Small intestine (tissue), 7 donors: ENCODE results near the gene SOD3. TPM values are rescaled to one million over a fixed set of nuclear protein-coding genes. Genes with fewer than 3 reads are reported as not detected.

Experiments used
- DNase-seq, 2 donors: peaks; one replicate each; pipeline versions ENCODE4 v3.0.0 to v3.0.0-alpha.2; 2013
- FAIRE-seq: peaks from 2 replicates; lab custom pipeline; 2012; peaks lifted over from hg19 to GRCh38; lab: Jason Lieb, UNC
- H3K27ac ChIP-seq, 3 donors: one replicate each; pipeline ENCODE4 v1.5.1; 2013; ENCODE audit warnings: low read length in 2 of 3, mild to moderate bottlenecking in 2 of 3, control low read depth in 1 of 3, inconsistent platforms in 1 of 3, low read depth in 1 of 3, moderate library complexity in 1 of 3
- H3K27me3 ChIP-seq, 3 donors: one replicate each; pipeline ENCODE4 v1.6.1; 2013; ENCODE audit warnings: low read length in 3 of 3, inconsistent platforms in 1 of 3; ENCODE audit not compliant: control insufficient read depth in 3 of 3, insufficient read depth in 3 of 3
- H3K36me3 ChIP-seq, 3 donors: one replicate each; pipeline ENCODE4 v1.6.1; 2013; ENCODE audit warnings: low read length in 3 of 3, inconsistent platforms in 1 of 3, low read depth in 1 of 3, mild to moderate bottlenecking in 1 of 3, moderate library complexity in 1 of 3; ENCODE audit not compliant: control insufficient read depth in 3 of 3, insufficient read depth in 2 of 3
- H3K4me1 ChIP-seq, 3 donors: one replicate each; pipeline ENCODE4 v1.6.1; 2013; ENCODE audit warnings: low read length in 2 of 3, inconsistent platforms in 1 of 3, low read depth in 1 of 3, mild to moderate bottlenecking in 1 of 3, moderate library complexity in 1 of 3; ENCODE audit not compliant: control insufficient read depth in 3 of 3, insufficient read depth in 2 of 3
- H3K4me3 ChIP-seq, 3 donors: one replicate each; pipeline ENCODE4 v1.5.1; 2013; ENCODE audit warnings: low read length in 3 of 3, control low read depth in 1 of 3, inconsistent platforms in 1 of 3, low read depth in 1 of 3, mild to moderate bottlenecking in 1 of 3, moderate library complexity in 1 of 3
- H3K9me3 ChIP-seq, 2 donors: one replicate each; pipeline ENCODE4 v1.6.1; 2013; ENCODE audit warnings: low read depth in 1 of 2, low read length in 1 of 2; ENCODE audit not compliant: control insufficient read depth in 2 of 2, insufficient read depth in 1 of 2
- WGBS, 3 donors: extraction: QIAGEN DNeasy Blood & Tissue Kit; methylation state at CpG; one replicate each; pipeline ENCODE4 v1.1.7; 2013; 5-methylcytosine and 5-hydroxymethylcytosine counted together
- polyA plus RNA-seq, 4 donors: library from polyadenylated mRNA; stranded (reverse) in 3 of 4; unstranded in 1 of 4; fragments of 200-250 nt in 3 of 4; fragments of 120-200 nt in 1 of 4; gene quantifications; one replicate each; pipeline versions ENCODE4 v1.2.1 to v1.2.3, GENCODE V29; 2013
- donor health status: healthy with polysubstance abuse.
- donor health status: control.
- donor health status: control.
- donor health status: Bipolar disorder and iron deficiency.
- donor health status: healthy.

The SOD3 gene
- polyA plus RNA-seq, 4 donors: 0.90 to 15.6 (median 1.6) TPM; not detected in 1

DNA sequence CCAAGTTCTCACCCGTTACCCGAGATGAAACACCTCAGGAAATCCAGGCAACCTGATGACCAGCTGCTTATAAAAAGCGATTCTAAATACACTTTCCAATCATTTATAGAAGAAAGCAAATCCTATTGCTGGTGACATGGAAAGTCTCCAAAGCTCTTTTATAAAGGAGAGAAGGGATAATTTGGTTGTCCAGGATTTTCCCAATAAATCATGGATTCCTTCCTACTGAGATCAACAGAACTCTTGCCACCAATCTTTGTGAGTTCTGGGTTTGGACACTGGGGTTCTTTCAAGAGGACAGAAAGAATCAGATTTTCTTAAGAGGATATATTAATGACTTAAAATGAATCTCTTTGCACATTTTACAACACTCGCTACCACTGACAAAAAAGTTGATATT, 24.7 kb upstream of the SOD3 start:
- peaks cover 0 to 3% (median 0%) of the 10 kb centered on the region in 3 donors for H3K27me3 ChIP-seq
- no peaks in the 10 kb centered on the region for H3K9me3 ChIP-seq
- H3K4me3 ChIP-seq: no peak overlapping the region
- peaks cover 0 to 4% (median 0%) of the 10 kb centered on the region in 3 donors for H3K4me1 ChIP-seq
- no peaks in the 10 kb centered on the region for H3K36me3 ChIP-seq
- H3K27ac ChIP-seq: no peak overlapping the region
- 77 to 91% (median 90%) methylated on average over 4 of the region's 4 CpGs for WGBS, 3 donors
- no peak for DNase-seq
- no peak for FAIRE-seq

GRCh38 chr4:24771241-24771640, 24.1 kb upstream of the SOD3 start:
- FAIRE-seq: no peak
- no peak overlapping the region for H3K4me3 ChIP-seq
- H3K27me3 ChIP-seq: peaks cover 0 to 3% (median 0%) of the 10 kb centered on the region in 3 donors
- no peak for DNase-seq
- no peaks in the 10 kb centered on the region for H3K9me3 ChIP-seq
- H3K27ac ChIP-seq: no peak overlapping the region
- H3K4me1 ChIP-seq: peaks cover 0 to 4% (median 0%) of the 10 kb centered on the region in 3 donors
- no peaks in the 10 kb centered on the region for H3K36me3 ChIP-seq
- 66 to 69% (median 69%) methylated on average over 4 of the region's 4 CpGs for WGBS, 3 donors

- no peak overlapping the region for H3K4me3 ChIP-seq
- H3K27me3 ChIP-seq: peaks cover 0 to 3% (median 0%) of the 10 kb centered on the region in 3 donors
- no peaks in the 10 kb centered on the region for H3K9me3 ChIP-seq
- no peak overlapping the region for H3K27ac ChIP-seq
- no peaks in the 10 kb centered on the region for H3K36me3 ChIP-seq
- no peak for DNase-seq
- peaks cover 0 to 4% (median 0%) of the 10 kb centered on the region in 3 donors for H3K4me1 ChIP-seq
- 79 to 87% (median 80%) methylated on average over 5 of the region's 5 CpGs for WGBS, 3 donors
- no peak for FAIRE-seq
Measured at GRCh38 chr4:24772061-24772705, 23.2 kb upstream of the SOD3 start.

DNA sequence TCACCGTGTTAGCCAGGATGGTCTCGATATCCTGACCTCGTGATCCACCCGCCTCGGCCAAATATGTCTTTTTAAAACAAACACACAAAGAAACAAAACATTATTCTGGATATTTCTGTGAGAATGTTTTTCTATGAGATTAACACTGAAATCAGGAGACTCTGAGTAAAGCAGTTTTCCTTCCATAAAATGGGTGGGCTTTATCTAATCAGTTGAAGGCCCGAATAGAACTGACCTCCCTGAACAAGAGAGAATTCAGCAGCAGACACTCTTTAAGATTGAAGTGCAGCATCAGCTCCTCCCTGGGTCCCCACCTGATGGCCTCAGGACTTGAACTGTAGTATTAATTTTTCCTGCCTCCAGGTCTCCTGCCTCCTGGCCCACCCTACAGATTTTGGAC, 22.4 kb upstream of the SOD3 start:
- Histone ChIP-seq H3K27me3 (peaks cover 0 to 3% (median 0%) of the 10 kb centered on the region in 3 donors), H3K36me3 (no peaks in the 10 kb centered on the region), H3K27ac (no peak overlapping the region), H3K4me1 (peaks cover 0 to 4% (median 0%) of the 10 kb centered on the region in 3 donors), H3K9me3 (no peaks in the 10 kb centered on the region), H3K4me3 (no peak overlapping the region)
- 95 to 97% (median 95%) methylated on average over 6 of the region's 6 CpGs for WGBS, 3 donors
- DNase-seq (no peak), FAIRE-seq (no peak)

GRCh38 chr4:24774452-24774851, 20.9 kb upstream of the SOD3 start:
- no peak for FAIRE-seq
- no peak for DNase-seq
- WGBS, 3 donors: 24 to 34% (median 32%) methylated on average over 2 of the region's 2 CpGs
- Histone ChIP-seq H3K4me1 (peaks cover 0 to 4% (median 0%) of the 10 kb centered on the region in 3 donors), H3K36me3 (no peaks in the 10 kb centered on the region), H3K27me3 (peaks cover 0 to 3% (median 0%) of the 10 kb centered on the region in 3 donors), H3K27ac (no peak overlapping the region), H3K9me3 (no peaks in the 10 kb centered on the region), H3K4me3 (no peak overlapping the region)

DNA sequence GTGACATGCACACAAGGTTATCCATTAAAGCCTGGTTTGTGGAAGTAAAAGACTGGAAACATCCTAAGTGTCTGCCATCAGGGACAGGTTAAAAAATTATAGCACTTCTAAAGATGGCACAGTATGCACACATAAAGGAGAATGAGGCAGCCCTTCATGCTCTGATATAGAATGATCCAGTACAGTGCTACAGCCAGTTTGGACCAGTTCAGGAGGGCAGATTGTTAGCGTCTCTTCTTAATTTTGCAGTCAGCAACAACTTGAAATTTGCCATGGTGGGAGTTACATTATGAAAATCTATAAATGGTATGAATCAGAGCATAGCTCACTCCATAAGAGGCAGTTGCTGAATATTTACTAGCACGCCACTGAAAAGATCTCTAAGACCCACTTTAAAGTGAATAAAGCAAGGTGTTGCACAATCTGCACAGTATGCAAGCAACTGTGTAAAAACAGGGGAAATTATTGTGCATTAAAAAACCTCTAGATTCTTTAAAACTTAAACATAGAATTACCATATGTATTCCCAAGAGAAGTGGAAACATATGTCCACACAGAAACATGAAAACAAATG, 20.3 kb upstream of the SOD3 start:
- 71 to 87% (median 80%) methylated on average over 2 of the region's 2 CpGs for WGBS, 3 donors
- DNase-seq: no peak
- Histone ChIP-seq H3K36me3 (no peaks in the 10 kb centered on the region), H3K4me1 (peaks cover 0 to 4% (median 0%) of the 10 kb centered on the region in 3 donors), H3K27ac (no peak overlapping the region), H3K4me3 (no peak overlapping the region), H3K9me3 (no peaks in the 10 kb centered on the region), H3K27me3 (peaks cover 0 to 3% (median 0%) of the 10 kb centered on the region in 3 donors)
- no peak for FAIRE-seq

DNA sequence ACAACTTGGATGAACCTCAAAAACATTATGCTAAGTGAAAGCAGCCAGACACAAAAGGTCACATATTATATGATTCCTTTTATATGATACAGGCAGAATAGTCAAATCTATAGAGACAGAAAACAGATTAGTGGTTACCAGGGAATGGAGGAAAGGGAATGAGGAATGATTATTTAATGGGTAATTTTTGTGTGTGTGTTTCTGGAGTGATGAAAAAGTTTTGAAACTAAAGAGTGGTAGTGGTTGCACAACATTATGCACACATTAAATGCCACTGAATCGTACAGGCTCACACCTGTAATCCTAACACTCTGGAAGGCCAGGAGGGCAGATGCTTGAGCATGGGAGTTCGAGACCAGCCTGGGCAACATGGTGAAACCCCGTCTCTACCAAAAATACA, 19.6 kb upstream of the SOD3 start:
- WGBS, 3 donors: 81 to 91% (median 82%) methylated on average over 3 of the region's 3 CpGs
- FAIRE-seq: no peak
- Histone ChIP-seq H3K27me3 (peaks cover 0 to 3% (median 0%) of the 10 kb centered on the region in 3 donors), H3K9me3 (no peaks in the 10 kb centered on the region), H3K27ac (no peak overlapping the region), H3K4me3 (no peak overlapping the region), H3K4me1 (no peaks in the 10 kb centered on the region), H3K36me3 (no peaks in the 10 kb centered on the region)
- DNase-seq: no peak

DNA sequence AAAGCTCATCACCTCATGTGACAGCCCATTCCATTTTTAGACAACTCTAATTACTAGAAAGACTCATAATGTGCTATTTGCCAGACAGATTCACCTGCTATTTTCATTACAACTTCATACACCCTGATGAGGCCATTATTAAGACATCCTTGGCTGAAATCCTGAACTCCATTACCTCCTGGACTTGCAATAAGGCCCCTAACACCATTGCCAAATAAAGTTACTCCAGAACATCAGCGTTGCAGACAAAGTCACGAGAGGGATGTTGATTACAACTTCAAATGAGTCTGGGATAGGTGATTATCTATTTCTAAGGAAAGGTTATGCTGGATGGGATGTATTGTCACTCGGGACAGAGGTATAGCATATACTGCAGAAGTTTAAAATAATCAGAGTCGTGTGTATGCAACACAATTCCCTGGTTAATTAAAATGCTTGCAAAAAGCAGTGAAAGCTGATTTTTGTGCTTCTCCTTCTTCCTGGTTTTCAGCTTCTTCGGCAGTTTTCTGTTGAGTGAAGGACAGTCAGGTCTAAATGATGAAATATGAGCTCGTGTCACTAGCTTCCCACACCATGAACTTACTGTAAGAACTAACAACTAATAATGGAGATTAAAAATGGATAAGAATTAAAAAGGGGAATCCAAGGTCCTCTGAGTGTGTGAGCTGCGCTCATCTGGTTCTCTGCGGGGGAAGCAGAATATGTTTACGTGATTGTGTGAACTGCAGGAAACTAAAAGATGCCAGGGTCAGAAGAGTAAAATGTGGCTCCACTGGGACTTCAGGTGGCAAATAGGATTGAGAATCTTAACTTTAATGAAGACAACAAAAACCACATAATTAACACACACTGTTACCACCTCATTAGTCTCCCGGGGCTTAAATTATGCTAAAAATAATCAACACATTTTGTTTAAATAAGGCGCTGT, 17.6 kb upstream of the SOD3 start:
- WGBS, 3 donors: 62 to 71% (median 69%) methylated on average over 11 of the region's 11 CpGs
- Histone ChIP-seq H3K27me3 (no peaks in the 10 kb centered on the region), H3K9me3 (no peaks in the 10 kb centered on the region), H3K4me3 (no peak overlapping the region), H3K27ac (no peak overlapping the region), H3K4me1 (no peaks in the 10 kb centered on the region), H3K36me3 (no peaks in the 10 kb centered on the region)
- DNase-seq: no peak
- no peak for FAIRE-seq
